Bronchial epithelial cell (primary cell): ENCODE measurements around the gene IGSF9. TPM values are rescaled to one million over a fixed set of nuclear protein-coding genes. Genes with fewer than 3 reads are reported as not detected.

ENCODE experiments used
- DNase-seq: peaks from one replicate; pipeline ENCODE4 v3.0.0-alpha.2; 2010; ENCODE audit warnings: low read depth
- FAIRE-seq: peaks from 2 replicates; lab custom pipeline; 2011; peaks lifted over from hg19 to GRCh38; lab: Jason Lieb, UNC
- H3K27me3 ChIP-seq: 2 replicates; pipeline ENCODE4 v1.5.1; 2011; ENCODE audit warnings: low read length; ENCODE audit not compliant: control insufficient read depth, insufficient read depth
- H3K36me3 ChIP-seq: 2 replicates; pipeline ENCODE4 v1.5.1; 2011; ENCODE audit warnings: low read length; ENCODE audit not compliant: control insufficient read depth, insufficient read depth
- H3K4me3 ChIP-seq: 2 replicates; pipeline ENCODE4 v1.5.1; 2011; ENCODE audit warnings: mild to moderate bottlenecking, low read depth, low read length, control low read depth
- CTCF ChIP-seq: IDR thresholded peaks from 2 replicates; pipeline ENCODE4 v1.5.1; 2011; ENCODE audit warnings: mild to moderate bottlenecking, moderate library complexity, low read length, control low read depth, inconsistent platforms; ENCODE audit not compliant: insufficient read depth, severe bottlenecking
- total RNA-seq: library from RNA; depleted of rRNA; stranded (reverse); fragments of >200 nt; gene quantifications from 2 replicates; pipeline ENCODE4 v1.2.1, GENCODE V29; 2014

Gene IGSF9
- total RNA-seq, 1 donor from 2014 or later, result 6.3 TPM

GRCh38 chr1:159943908-159944622, 1.3 kb downstream of the IGSF9 start:
- DNase-seq (peak; percentile 79), FAIRE-seq (no peak)
- Histone ChIP-seq H3K27me3 (no peaks in the 10 kb centered on the region), H3K4me3 (peak overlapping the region; percentile 62), H3K36me3 (peaks cover 3% of the 10 kb centered on the region)
- TF ChIP-seq CTCF, result no peak

GRCh38 chr1:159943278-159943640, 2.2 kb downstream of the IGSF9 start:
- TF ChIP-seq CTCF, result no peak
- Histone ChIP-seq H3K4me3 (no peak overlapping the region), H3K27me3 (no peaks in the 10 kb centered on the region), H3K36me3 (peaks cover 5% of the 10 kb centered on the region)
- FAIRE-seq (peak; percentile 36), DNase-seq (no peak)

GRCh38 chr1:159942632-159943277, 2.7 kb downstream of the IGSF9 start:
- FAIRE-seq (no peak), DNase-seq (no peak)
- TF ChIP-seq CTCF, result no peak
- Histone ChIP-seq H3K27me3 (no peaks in the 10 kb centered on the region), H3K4me3 (no peak overlapping the region), H3K36me3 (peaks cover 8% of the 10 kb centered on the region)

- no peak for TF ChIP-seq CTCF
- DNase-seq (no peak), FAIRE-seq (no peak)
- no peaks in the 10 kb centered on the region for H3K27me3 ChIP-seq
- H3K36me3 ChIP-seq, result peaks cover 8% of the 10 kb centered on the region
- no peak overlapping the region for H3K4me3 ChIP-seq
Observed at GRCh38 chr1:159941591-159942560, 3.5 kb downstream of the IGSF9 start.

- Histone ChIP-seq H3K4me3 (no peak overlapping the region), H3K36me3 (peaks cover 10% of the 10 kb centered on the region), H3K27me3 (no peaks in the 10 kb centered on the region)
- no peak for DNase-seq
- FAIRE-seq, result no peak
- TF ChIP-seq CTCF, result no peak
Observed at GRCh38 chr1:159941141-159941540, 4.3 kb downstream of the IGSF9 start.
